Neural cell (in vitro differentiated cells): ENCODE results near the gene TRAPPC4. TPM values are rescaled to one million over a fixed set of nuclear protein-coding genes. Genes with fewer than 3 reads are reported as not detected.

Experiments used
- H2AFZ ChIP-seq: fragments of 200-600, 300-800 bp; sonication (generic), shearing (Covaris generic); 2 replicates; pipeline ENCODE4 v1.6.0; 2014; ENCODE audit warnings: low read depth, mild to moderate bottlenecking, antibody characterized with exemption, low read length, moderate library complexity
- H3F3A ChIP-seq: fragments of 200-600 bp; shearing (Covaris generic); 2 replicates; pipeline ENCODE4 v1.6.1; 2016; ENCODE audit warnings: mild to moderate bottlenecking, moderate library complexity, mixed read lengths, antibody characterized with exemption, low read length; ENCODE audit not compliant: insufficient read depth, poor library complexity, severe bottlenecking
- H3K27ac ChIP-seq: fragments of 200-600, 300-800 bp; sonication (generic), shearing (Covaris generic); 2 replicates; pipeline ENCODE4 v1.5.1; 2014; ENCODE audit warnings: mild to moderate bottlenecking, low read length, moderate library complexity
- H3K27me3 ChIP-seq: fragments of 300-800, 200-600 bp; sonication (generic), shearing (Covaris generic); 2 replicates; pipeline ENCODE4 v1.6.0; 2014; ENCODE audit warnings: mild to moderate bottlenecking, low read depth, low read length, moderate library complexity; ENCODE audit not compliant: insufficient read depth
- H3K36me3 ChIP-seq: fragments of 300-800, 200-600 bp; sonication (generic), shearing (Covaris generic); 2 replicates; pipeline ENCODE4 v1.5.1; 2014; ENCODE audit warnings: mild to moderate bottlenecking, antibody characterized with exemption, low read length, moderate library complexity; ENCODE audit not compliant: insufficient read depth
- H3K4me2 ChIP-seq: fragments of 300-800, 200-600 bp; sonication (generic), shearing (Covaris generic); 2 replicates; pipeline ENCODE4 v1.6.0; 2014; ENCODE audit warnings: mild to moderate bottlenecking, low read length
- H3K4me3 ChIP-seq: fragments of 300-800, 200-600 bp; sonication (generic), shearing (Covaris generic); 2 replicates; pipeline ENCODE4 v1.5.1; 2014; ENCODE audit warnings: mild to moderate bottlenecking, low read length, moderate library complexity
- H3K79me2 ChIP-seq: fragments of 200-600 bp; shearing (Covaris generic); replicated peaks from 2 replicates; pipeline ENCODE4 v1.6.0; 2014; ENCODE audit warnings: mild to moderate bottlenecking, low read length, moderate library complexity; ENCODE audit not compliant: insufficient read depth
- H3K9ac ChIP-seq: fragments of 300-800, 200-600 bp; sonication (generic), shearing (Covaris generic); 2 replicates; pipeline ENCODE4 v1.6.1; 2016; ENCODE audit warnings: mild to moderate bottlenecking, low read length, mixed read lengths
- H3K9me2 ChIP-seq: fragments of 200-600 bp; shearing (Covaris generic); 2 replicates; pipeline ENCODE4 v1.6.1; 2016; ENCODE audit warnings: mild to moderate bottlenecking, low read length, mixed read lengths; ENCODE audit not compliant: insufficient read depth
- H3K9me3 ChIP-seq: fragments of 200-600, 300-800 bp; sonication (generic), shearing (Covaris generic); 2 replicates; pipeline ENCODE4 v1.6.1; 2016; ENCODE audit warnings: mild to moderate bottlenecking, mixed run types, low read length, moderate library complexity, mixed read lengths
- H4K20me1 ChIP-seq: fragments of 200-600 bp; shearing (Covaris generic); 2 replicates; pipeline ENCODE4 v1.6.1; 2016; ENCODE audit warnings: mild to moderate bottlenecking, mixed run types; ENCODE audit not compliant: insufficient read depth
- EP300 ChIP-seq: fragments of 450-650 bp; conservative IDR thresholded peaks from 2 replicates; pipeline ENCODE4 v1.6.1; 2014; ENCODE audit warnings: antibody characterized with exemption, mild to moderate bottlenecking, moderate library complexity; ENCODE audit not compliant: poor library complexity, severe bottlenecking
- EZH2 ChIP-seq: fragments of 200-600, 300-800 bp; shearing (Covaris generic), sonication (generic); IDR thresholded peaks from 2 replicates; pipeline ENCODE4 v1.6.1; 2014; ENCODE audit warnings: antibody characterized with exemption, low read length, borderline replicate concordance, mild to moderate bottlenecking; ENCODE audit not compliant: insufficient read depth, poor library complexity, severe bottlenecking
- MXI1 ChIP-seq: fragments of 450-650 bp; conservative IDR thresholded peaks from 2 replicates; pipeline ENCODE4 v1.6.1; 2014; ENCODE audit warnings: antibody characterized with exemption, mild to moderate bottlenecking; ENCODE audit not compliant: poor library complexity, severe bottlenecking
- POLR2AphosphoS5 ChIP-seq: IDR thresholded peaks from 2 replicates; pipeline ENCODE4 v1.6.1; 2012
- RAD21 ChIP-seq: fragments of 450-650 bp; conservative IDR thresholded peaks from 2 replicates; pipeline ENCODE4 v1.6.1; 2014; ENCODE audit warnings: antibody characterized with exemption, mild to moderate bottlenecking, moderate library complexity
- SMC3 ChIP-seq: fragments of 450-650 bp; conservative IDR thresholded peaks from 2 replicates; pipeline ENCODE4 v1.6.1; 2014; ENCODE audit warnings: antibody characterized with exemption, mild to moderate bottlenecking, moderate library complexity; ENCODE audit not compliant: poor library complexity
- TAF1 ChIP-seq: IDR thresholded peaks from 2 replicates; pipeline ENCODE4 v1.6.1; 2012; ENCODE audit warnings: low read depth
- polyA plus RNA-seq: library from polyadenylated mRNA; depleted of rRNA; stranded (reverse); fragments of >200 nt; gene quantifications from 2 replicates; pipeline ENCODE4 v1.2.3, GENCODE V29; 2014
- TF ChIP-seq, protein P1 (sequence below): IDR thresholded peaks from 2 replicates; pipeline ENCODE4 v1.6.1; 2012; ENCODE audit warnings: borderline replicate concordance
- TF ChIP-seq, protein P2 (sequence below): fragments of 450-650 bp; IDR thresholded peaks from 2 replicates; pipeline ENCODE4 v1.5.1; 2014; ENCODE audit warnings: antibody characterized with exemption, mild to moderate bottlenecking, moderate library complexity; ENCODE audit not compliant: poor library complexity, severe bottlenecking

The TRAPPC4 gene
- polyA plus RNA-seq, 1 donor from 2014 or later, result 276 TPM

DNA sequence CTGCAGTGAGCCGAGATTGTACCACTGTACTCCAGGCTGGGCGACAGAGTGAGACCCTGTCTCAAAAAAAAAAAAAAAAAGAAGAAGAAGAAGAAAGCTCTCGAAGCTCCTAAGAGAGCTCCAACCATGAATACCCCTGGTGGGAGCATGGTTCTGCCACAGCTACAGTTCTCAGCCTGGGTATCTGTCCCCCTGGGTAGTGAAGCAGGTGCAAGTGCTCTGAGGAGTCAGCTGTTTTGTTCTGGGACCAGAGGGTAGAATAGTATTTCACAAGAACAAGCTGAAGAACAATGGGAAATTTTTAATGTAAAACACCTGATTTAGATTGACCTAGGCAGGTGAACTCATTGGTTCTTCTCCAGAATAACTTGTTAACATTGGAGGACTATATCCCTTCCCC is 42.7 kb downstream of the TRAPPC4 start:
- no peak for TF ChIP-seq MXI1
- TF ChIP-seq RAD21, result no peak
- no peak for TF ChIP-seq POLR2AphosphoS5
- TF ChIP-seq EZH2, result no peak
- TF ChIP-seq, protein P1, sequence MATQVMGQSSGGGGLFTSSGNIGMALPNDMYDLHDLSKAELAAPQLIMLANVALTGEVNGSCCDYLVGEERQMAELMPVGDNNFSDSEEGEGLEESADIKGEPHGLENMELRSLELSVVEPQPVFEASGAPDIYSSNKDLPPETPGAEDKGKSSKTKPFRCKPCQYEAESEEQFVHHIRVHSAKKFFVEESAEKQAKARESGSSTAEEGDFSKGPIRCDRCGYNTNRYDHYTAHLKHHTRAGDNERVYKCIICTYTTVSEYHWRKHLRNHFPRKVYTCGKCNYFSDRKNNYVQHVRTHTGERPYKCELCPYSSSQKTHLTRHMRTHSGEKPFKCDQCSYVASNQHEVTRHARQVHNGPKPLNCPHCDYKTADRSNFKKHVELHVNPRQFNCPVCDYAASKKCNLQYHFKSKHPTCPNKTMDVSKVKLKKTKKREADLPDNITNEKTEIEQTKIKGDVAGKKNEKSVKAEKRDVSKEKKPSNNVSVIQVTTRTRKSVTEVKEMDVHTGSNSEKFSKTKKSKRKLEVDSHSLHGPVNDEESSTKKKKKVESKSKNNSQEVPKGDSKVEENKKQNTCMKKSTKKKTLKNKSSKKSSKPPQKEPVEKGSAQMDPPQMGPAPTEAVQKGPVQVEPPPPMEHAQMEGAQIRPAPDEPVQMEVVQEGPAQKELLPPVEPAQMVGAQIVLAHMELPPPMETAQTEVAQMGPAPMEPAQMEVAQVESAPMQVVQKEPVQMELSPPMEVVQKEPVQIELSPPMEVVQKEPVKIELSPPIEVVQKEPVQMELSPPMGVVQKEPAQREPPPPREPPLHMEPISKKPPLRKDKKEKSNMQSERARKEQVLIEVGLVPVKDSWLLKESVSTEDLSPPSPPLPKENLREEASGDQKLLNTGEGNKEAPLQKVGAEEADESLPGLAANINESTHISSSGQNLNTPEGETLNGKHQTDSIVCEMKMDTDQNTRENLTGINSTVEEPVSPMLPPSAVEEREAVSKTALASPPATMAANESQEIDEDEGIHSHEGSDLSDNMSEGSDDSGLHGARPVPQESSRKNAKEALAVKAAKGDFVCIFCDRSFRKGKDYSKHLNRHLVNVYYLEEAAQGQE, result no peak
- TF ChIP-seq, protein P2, sequence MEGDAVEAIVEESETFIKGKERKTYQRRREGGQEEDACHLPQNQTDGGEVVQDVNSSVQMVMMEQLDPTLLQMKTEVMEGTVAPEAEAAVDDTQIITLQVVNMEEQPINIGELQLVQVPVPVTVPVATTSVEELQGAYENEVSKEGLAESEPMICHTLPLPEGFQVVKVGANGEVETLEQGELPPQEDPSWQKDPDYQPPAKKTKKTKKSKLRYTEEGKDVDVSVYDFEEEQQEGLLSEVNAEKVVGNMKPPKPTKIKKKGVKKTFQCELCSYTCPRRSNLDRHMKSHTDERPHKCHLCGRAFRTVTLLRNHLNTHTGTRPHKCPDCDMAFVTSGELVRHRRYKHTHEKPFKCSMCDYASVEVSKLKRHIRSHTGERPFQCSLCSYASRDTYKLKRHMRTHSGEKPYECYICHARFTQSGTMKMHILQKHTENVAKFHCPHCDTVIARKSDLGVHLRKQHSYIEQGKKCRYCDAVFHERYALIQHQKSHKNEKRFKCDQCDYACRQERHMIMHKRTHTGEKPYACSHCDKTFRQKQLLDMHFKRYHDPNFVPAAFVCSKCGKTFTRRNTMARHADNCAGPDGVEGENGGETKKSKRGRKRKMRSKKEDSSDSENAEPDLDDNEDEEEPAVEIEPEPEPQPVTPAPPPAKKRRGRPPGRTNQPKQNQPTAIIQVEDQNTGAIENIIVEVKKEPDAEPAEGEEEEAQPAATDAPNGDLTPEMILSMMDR, result no peak

DNA sequence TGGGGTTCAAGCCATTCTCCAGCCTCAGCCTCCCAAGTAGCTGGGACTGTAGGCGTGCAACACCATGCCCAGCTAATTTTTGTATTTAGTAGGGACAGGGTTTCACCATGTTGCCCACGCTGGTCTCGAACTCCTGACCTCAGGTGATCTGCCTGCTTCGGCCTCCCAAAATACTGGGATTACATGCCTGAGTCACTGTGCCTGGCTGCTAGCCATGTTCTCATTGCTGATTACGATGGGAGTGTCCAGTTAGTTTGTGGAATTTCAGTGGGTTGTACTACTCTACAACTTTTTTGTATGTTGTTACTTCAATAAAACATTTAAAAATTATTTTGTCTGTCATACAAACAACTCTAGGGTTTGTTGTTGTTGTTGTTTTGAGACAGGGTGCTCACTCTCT is 44.2 kb downstream of the TRAPPC4 start:
- Histone ChIP-seq H3K4me3 (no peak overlapping the region), H3K4me2 (no peak overlapping the region), H3K9me3 (no peaks in the 10 kb centered on the region), H2AFZ (no peak overlapping the region), H4K20me1 (no peaks in the 10 kb centered on the region), H3K9me2 (no peaks in the 10 kb centered on the region), H3K36me3 (no peaks in the 10 kb centered on the region), H3K27ac (no peak overlapping the region), H3K9ac (no peak overlapping the region), H3K79me2 (peaks cover 8% of the 10 kb centered on the region), H3F3A (no peaks in the 10 kb centered on the region), H3K27me3 (no peaks in the 10 kb centered on the region)
- TF ChIP-seq SMC3, result no peak
- TF ChIP-seq, protein P1, result no peak
- no peak for TF ChIP-seq TAF1
- no peak for TF ChIP-seq EP300
- TF ChIP-seq POLR2AphosphoS5, result no peak
- TF ChIP-seq EZH2, result no peak
- TF ChIP-seq, protein P2, result no peak
- no peak for TF ChIP-seq MXI1
- no peak for TF ChIP-seq RAD21

More for the DNA sequence above, 42.7 kb downstream of the TRAPPC4 start:
- Histone ChIP-seq H3K27me3 (no peaks in the 10 kb centered on the region), H3K4me3 (no peak overlapping the region), H3K9ac (no peak overlapping the region), H2AFZ (no peak overlapping the region), H3K27ac (no peak overlapping the region), H3F3A (no peaks in the 10 kb centered on the region), H3K9me2 (no peaks in the 10 kb centered on the region), H3K36me3 (no peaks in the 10 kb centered on the region), H3K9me3 (no peaks in the 10 kb centered on the region), H3K4me2 (no peak overlapping the region), H4K20me1 (no peaks in the 10 kb centered on the region), H3K79me2 (peaks cover 2% of the 10 kb centered on the region)
